Motor neuron (in vitro differentiated cells): ENCODE measurements around the gene TMEM141. TPM values are rescaled to one million over a fixed set of nuclear protein-coding genes. Genes with fewer than 3 reads are reported as not detected.
A peak's percentile ranks its signal among the peaks of the same experiment; 100 is the strongest.
"Not testable (repeated sequence)": the region's sequence is repeated elsewhere in the genome, so short reads cannot be mapped to it uniquely, and the experiment has no call there.

ENCODE experiments used
- ATAC-seq, 8 experiments: fragments of 200-7000 bp; cut with Tn5 transposase; replicated peaks in 6 of 8; 2 replicates each; pipeline ENCODE4 v1.8.0; 2021; ENCODE audit warnings: mild to moderate bottlenecking in 8 of 8, moderate library complexity in 8 of 8
- H3K27ac ChIP-seq, 2 donors: fragments of 250-450 bp; sonication (Bioruptor Pico); 2 replicates each; pipeline ENCODE4 v1.9.0; 2021; ENCODE audit warnings: antibody characterized with exemption in 2 of 2, mild to moderate bottlenecking in 2 of 2, moderate library complexity in 1 of 2
- H3K4me1 ChIP-seq, 2 donors: fragments of 250-450 bp; sonication (Bioruptor Pico); replicated peaks in 1 of 2; 2 replicates each; pipeline ENCODE4 v1.6.1; 2021; ENCODE audit warnings: antibody characterized with exemption in 2 of 2, mild to moderate bottlenecking in 2 of 2, moderate library complexity in 1 of 2
- H3K4me3 ChIP-seq, 5 donors: fragments of 250-450 bp; sonication (Bioruptor Pico); 2 replicates each; pipeline ENCODE4 v1.9.0; 2021; ENCODE audit warnings: antibody characterized with exemption in 5 of 5, mild to moderate bottlenecking in 5 of 5, moderate library complexity in 4 of 5
- WGBS, 10 experiments: fragments of 450-650 bp; shearing (Covaris generic); methylation state at CpG; one replicate each; pipeline ENCODE4 v1.0.0; 2022; 5-methylcytosine and 5-hydroxymethylcytosine counted together
- in situ Hi-C, 9 experiments: fragments of 400-800 bp; cut with MboI; loops; one replicate each; pipeline ENCODE4 v1.15.0; 2021; ENCODE audit warnings: low sequenced_read_pairs in 9 of 9, low pct_unique_long_range_greater_than_20kb in 2 of 9; ENCODE audit not compliant: unreplicated experiment in 9 of 9
- total RNA-seq, 8 experiments: library from RNA; unstranded; fragments of 300-600 nt; gene quantifications; 2 replicates each; pipeline versions ENCODE4 v1.2.3 to v1.2.4, GENCODE V29; 2022

Gene TMEM141
- total RNA-seq, 8 experiments from 2014 or later, result 21.7 to 92.7 (median 39.5) TPM

DNA sequence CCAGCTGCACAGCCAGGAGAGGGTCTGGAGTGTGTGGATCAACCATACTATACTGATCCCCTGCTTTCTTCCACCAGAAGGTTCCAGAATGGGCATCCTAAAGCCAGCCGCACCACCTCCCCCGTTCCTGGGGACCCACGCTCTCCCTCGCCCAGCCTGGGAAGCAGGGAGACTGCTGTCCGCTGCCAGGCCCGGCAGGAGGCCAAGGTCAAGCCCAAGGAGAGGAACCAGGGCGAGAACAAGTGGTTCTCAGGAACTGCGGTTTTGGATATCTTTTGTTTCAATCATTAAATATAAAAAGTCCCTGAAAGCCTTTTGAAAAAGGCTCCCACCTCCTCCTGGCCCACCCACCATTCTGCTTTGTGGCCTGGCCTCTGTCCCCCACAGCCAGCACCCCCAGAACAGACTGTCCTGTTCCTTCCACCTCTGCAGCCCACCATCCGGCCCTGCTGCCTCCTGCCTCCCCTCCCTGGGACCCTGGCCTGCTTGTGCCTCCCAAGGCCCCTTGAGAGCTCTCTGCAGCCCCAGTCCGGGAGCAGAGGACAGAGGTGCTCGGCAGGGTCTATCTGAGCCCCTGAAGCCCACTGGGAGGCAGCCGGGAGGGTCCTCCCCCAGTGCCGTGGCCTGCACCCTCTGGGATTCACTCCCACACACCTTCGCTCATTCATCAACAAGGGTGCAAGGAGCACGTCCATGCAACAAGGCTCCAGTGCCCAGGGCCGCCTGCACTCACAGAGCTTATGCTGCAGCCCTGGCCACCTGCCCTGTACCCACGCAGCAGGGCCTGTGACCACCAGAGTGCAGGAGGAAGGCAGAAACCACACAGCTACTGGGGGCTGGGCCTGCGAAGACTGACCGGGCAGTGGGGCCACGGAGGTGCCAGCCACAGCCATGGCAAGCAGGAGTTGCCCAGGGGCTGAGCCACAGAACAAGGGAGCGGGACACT, 42.2 kb upstream of the TMEM141 start:
- in situ Hi-C loops, result no loop called here
- 54 to 100% (median 70%) methylated on average over 1 to 7 of the region's 21 CpGs; no CpG with 5 or more reads in 2 of the 10 experiments for WGBS, 10 experiments
- Histone ChIP-seq H3K4me3 (no peak overlapping the region), H3K4me1 (no peaks in the 10 kb centered on the region), H3K27ac (no peak overlapping the region)
- ATAC-seq, result peak in 1 of 8 experiments; percentile 2

GRCh38 chr9:136750526-136750925, 40.6 kb upstream of the TMEM141 start:
- H3K4me1 ChIP-seq, result no peaks in the 10 kb centered on the region
- in situ Hi-C loops, result no loop called here
- 0 to 80% (median 45%) methylated on average over 1 to 2 of the region's 2 CpGs; no CpG with 5 or more reads in 6 of the 10 experiments for WGBS, 10 experiments
- no peak overlapping the region for H3K4me3 ChIP-seq
- ATAC-seq, result peak in 1 of 8 experiments; percentile 20
- no peak overlapping the region for H3K27ac ChIP-seq

GRCh38 chr9:136751244-136751643, 39.9 kb upstream of the TMEM141 start:
- no peak for ATAC-seq
- 60 to 100% (median 73%) methylated on average over 1 of the region's 1 CpG; no CpG with 5 or more reads in 4 of the 10 experiments for WGBS, 10 experiments
- no peak overlapping the region for H3K4me3 ChIP-seq
- in situ Hi-C loops, result no loop called here
- H3K4me1 ChIP-seq, result no peaks in the 10 kb centered on the region
- H3K27ac ChIP-seq, result no peak overlapping the region

DNA sequence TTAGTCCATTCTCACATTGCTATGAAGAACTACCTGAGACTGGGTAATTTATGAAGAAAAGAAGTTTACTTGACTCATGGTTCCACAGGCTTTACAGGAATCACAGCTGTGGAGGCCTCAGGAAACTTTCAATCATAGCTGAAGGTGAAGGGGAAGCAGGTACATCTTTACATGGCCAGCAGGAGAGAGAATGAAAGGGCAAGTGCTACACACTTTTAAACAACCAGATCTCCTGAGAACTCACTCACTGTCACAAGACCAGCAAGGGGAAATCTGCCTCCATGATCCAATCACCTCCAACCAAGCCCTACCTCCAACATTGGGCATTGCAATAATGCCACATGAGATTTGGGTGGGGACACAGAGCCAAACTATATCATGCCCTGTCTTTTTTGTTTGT, 39.3 kb upstream of the TMEM141 start:
- in situ Hi-C loops, result no loop called here
- ATAC-seq, result no peak
- no peak overlapping the region for H3K4me3 ChIP-seq
- H3K27ac ChIP-seq, result no peak overlapping the region
- no peaks in the 10 kb centered on the region for H3K4me1 ChIP-seq

DNA sequence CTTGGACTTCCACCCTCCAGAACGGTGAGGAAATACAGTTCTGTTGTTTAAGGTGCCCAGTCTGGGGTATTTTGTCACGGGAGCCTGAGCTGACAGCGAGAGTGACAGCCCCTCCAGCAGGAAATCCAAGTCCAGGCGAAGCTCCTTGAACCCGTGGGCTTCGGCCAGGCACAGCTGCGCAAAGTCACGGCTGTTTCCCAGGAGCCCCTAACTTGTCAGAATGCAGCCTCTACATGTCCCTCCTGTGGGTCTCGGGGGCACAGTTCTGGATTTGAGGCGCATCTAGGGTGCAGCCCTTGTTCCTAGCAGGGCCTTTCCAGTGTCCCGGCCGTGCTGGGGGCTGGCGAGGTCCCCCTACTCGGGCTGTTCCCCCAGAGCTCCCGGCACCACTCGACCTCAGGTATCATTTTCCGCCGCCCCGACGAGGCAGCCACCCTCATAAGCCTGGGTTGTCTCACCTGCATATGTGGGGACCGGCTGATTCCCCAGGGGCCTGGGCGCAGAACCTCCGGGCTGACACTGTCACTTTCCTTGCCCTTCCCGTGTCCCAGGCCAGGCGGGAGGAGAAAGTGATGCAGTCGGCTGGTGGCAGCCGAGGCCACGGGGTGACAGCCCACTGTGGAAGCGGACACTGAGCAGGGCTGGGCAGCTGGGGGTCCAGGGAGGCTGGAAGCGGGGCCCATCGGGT, 37.6 kb upstream of the TMEM141 start:
- H3K27ac ChIP-seq, result no peak overlapping the region
- 50 to 100% (median 68%) methylated on average over 2 to 13 of the region's 31 CpGs; no CpG with 5 or more reads in 4 of the 10 experiments for WGBS, 10 experiments
- in situ Hi-C loops, result no loop called here
- H3K4me1 ChIP-seq, result no peaks in the 10 kb centered on the region
- no peak overlapping the region for H3K4me3 ChIP-seq
- ATAC-seq, result no peak

- no peak overlapping the region for H3K27ac ChIP-seq
- no peak overlapping the region for H3K4me3 ChIP-seq
- in situ Hi-C loops, result no loop called here
- peak in 2 of 8 experiments; percentile 10 to 11 for ATAC-seq
- no peaks in the 10 kb centered on the region for H3K4me1 ChIP-seq
- WGBS, 10 experiments, result 80% methylated on average over 1 of the region's 17 CpGs; no CpG with 5 or more reads in 9 of the 10 experiments
Observed at GRCh38 chr9:136754059-136754572, 37.0 kb upstream of the TMEM141 start.

- no peak overlapping the region for H3K27ac ChIP-seq
- peak in 4 of 8 experiments; percentile 2 to 18 (median 10) for ATAC-seq
- WGBS, 10 experiments, result 60 to 100% (median 60%) methylated on average over 1 of the region's 24 CpGs; no CpG with 5 or more reads in 7 of the 10 experiments
Observed at GRCh38 chr9:136754626-136755301, 36.4 kb upstream of the TMEM141 start.

GRCh38 chr9:136755302-136756133, 35.6 kb upstream of the TMEM141 start:
- H3K4me1 ChIP-seq, H3K27ac ChIP-seq, H3K4me3 ChIP-seq, in situ Hi-C loops: not testable (repeated sequence)
- WGBS, 10 experiments, result 60 to 100% (median 87%) methylated on average over 1 to 4 of the region's 22 CpGs; no CpG with 5 or more reads in 3 of the 10 experiments
- ATAC-seq, result peak in 2 of 8 experiments; percentile 2 to 4

More at GRCh38 chr9:136754626-136755301, 36.4 kb upstream of the TMEM141 start:
- Histone ChIP-seq H3K4me3 (no peak overlapping the region), H3K4me1 (no peaks in the 10 kb centered on the region)
- in situ Hi-C loops, result no loop called here

DNA sequence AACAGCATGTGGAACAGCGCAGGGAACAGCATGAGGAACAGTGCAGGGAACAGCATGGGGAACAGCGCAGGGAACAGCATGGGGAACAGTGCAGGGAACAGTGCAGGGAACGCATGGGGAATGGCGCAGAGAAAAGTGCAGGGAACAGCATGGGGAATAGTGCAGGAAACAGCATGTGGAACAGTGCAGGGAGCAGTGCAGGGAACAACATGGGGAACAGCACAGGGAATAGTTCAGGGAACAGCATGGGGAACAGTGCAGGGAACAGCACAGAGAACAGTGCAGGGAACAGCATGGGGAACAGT, 35.1 kb upstream of the TMEM141 start:
- H3K4me3 ChIP-seq, result no peak overlapping the region
- H3K4me1 ChIP-seq, result peaks cover 2% of the 10 kb centered on the region in 2 donors
- no peak for ATAC-seq
- in situ Hi-C loops, result no loop called here
- H3K27ac ChIP-seq, result no peak overlapping the region
- 80 to 100% methylated on average over 1 of the region's 4 CpGs; no CpG with 5 or more reads in 8 of the 10 experiments for WGBS, 10 experiments

GRCh38 chr9:136756836-136757235, 34.3 kb upstream of the TMEM141 start:
- in situ Hi-C loops, result no loop called here
- no peak for ATAC-seq
- Histone ChIP-seq H3K27ac (no peak overlapping the region), H3K4me3 (no peak overlapping the region), H3K4me1 (peaks cover 3 to 5% of the 10 kb centered on the region in 2 donors)
- WGBS, 10 experiments, result 70 to 100% (median 100%) methylated on average over 1 to 2 of the region's 18 CpGs; no CpG with 5 or more reads in 7 of the 10 experiments

- Histone ChIP-seq H3K4me1 (peaks cover 3 to 5% of the 10 kb centered on the region in 2 donors), H3K27ac (no peak overlapping the region), H3K4me3 (no peak overlapping the region)
- no peak for ATAC-seq
- in situ Hi-C loops, result no loop called here
- WGBS, 10 experiments, result 86 to 100% methylated on average over 1 to 8 of the region's 20 CpGs; no CpG with 5 or more reads in 8 of the 10 experiments
Observed at GRCh38 chr9:136757328-136757727, 33.8 kb upstream of the TMEM141 start.

DNA sequence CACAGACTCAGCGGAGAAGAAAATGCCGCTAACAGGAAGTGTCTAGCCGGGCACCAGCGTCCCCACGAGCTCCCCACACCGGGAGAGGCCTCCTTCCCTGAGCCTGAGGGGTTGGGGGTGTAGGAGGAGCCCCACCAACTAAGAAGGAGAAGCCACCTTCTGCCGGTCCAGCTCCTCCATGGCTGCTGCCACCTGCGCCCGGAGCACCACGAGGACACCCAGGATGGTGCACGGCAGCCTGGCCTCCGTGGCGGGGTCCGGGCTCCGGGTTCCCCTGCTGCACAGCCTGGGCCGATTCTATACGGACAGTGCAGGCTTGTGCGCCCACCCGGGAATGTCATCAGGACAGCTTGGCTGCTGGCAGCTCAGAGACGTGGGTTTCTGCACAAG, 33.4 kb upstream of the TMEM141 start:
- 87 to 100% (median 100%) methylated on average over 1 to 3 of the region's 20 CpGs; no CpG with 5 or more reads in 7 of the 10 experiments for WGBS, 10 experiments
- no peak for ATAC-seq
- H3K4me1 ChIP-seq, result peaks cover 3 to 9% of the 10 kb centered on the region in 2 donors
- in situ Hi-C loops, result no loop called here
- H3K27ac ChIP-seq, result no peak overlapping the region
- no peak overlapping the region for H3K4me3 ChIP-seq
